ENCODE data around the gene SH3GLB1. TPM values are rescaled to one million over a fixed set of nuclear protein-coding genes. Genes with fewer than 3 reads are reported as not detected.

SH3GLB1 gene
- total and polyA plus RNA-seq, 3 donors from 2014 or later, result 58.9 to 242 (median 72.4) TPM

DNA sequence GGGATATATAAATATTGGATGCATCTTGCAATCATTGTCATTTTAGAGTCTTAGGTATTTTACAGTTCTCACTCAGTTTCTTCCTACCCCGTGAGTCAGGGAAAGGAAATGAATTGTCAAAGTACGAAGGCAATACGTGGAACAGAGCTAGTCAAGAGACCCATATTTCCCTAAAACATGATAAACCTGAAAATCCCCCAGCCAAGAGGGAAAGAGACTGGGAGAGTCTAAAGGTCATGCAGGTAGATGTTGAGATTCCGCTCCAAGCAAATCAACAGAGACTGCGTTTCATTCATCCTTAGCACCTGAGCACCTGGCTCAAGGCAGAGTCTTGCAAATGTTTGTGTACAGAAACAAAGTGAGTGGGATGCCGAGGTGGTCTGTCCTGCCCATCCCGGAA lies 58.0 kb downstream of the SH3GLB1 start:
- no peaks in the 10 kb centered on the region for H3K9me3 ChIP-seq
- H3K36me3 ChIP-seq (ENCODE audit: low read depth, missing control alignments), result no peaks in the 10 kb centered on the region
- H3K27ac ChIP-seq, result no peak overlapping the region
- peaks cover 5% of the 10 kb centered on the region for H3K4me1 ChIP-seq
- no peak for DNase-seq
- 74 to 76% methylated on average over 7 of the region's 7 CpGs for WGBS, 2 donors
- TF ChIP-seq, protein P1, sequence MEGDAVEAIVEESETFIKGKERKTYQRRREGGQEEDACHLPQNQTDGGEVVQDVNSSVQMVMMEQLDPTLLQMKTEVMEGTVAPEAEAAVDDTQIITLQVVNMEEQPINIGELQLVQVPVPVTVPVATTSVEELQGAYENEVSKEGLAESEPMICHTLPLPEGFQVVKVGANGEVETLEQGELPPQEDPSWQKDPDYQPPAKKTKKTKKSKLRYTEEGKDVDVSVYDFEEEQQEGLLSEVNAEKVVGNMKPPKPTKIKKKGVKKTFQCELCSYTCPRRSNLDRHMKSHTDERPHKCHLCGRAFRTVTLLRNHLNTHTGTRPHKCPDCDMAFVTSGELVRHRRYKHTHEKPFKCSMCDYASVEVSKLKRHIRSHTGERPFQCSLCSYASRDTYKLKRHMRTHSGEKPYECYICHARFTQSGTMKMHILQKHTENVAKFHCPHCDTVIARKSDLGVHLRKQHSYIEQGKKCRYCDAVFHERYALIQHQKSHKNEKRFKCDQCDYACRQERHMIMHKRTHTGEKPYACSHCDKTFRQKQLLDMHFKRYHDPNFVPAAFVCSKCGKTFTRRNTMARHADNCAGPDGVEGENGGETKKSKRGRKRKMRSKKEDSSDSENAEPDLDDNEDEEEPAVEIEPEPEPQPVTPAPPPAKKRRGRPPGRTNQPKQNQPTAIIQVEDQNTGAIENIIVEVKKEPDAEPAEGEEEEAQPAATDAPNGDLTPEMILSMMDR (IDR thresholded peaks at IDR 0.05), result no peak
- TF ChIP-seq POLR2A (IDR thresholded peaks at IDR 0.05), result no peak
- H3K27me3 ChIP-seq, result no peaks in the 10 kb centered on the region
- H3K4me3 ChIP-seq, result no peak overlapping the region
- intact Hi-C loops (cut with DNase I; ENCODE audit: low total_unique reads), result no loop called here

DNA sequence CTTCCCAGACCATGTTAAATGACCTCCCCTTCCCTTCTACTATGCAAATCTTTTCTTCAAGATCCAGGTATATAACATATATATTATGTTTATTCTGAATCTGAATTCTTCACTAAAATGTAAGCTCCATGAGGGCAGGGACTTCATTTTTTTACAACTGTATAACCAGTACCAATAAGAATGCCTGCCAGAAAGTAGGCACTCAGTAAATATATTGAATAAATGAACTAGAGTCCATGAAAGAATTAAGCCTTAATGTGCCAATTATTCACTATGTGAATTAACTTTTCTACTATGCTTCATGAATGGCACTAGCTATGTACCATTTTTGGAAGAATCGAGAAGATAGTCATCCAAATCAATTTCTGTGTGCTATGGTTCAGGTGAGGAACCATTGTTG lies 60.1 kb downstream of the SH3GLB1 start:
- no peak overlapping the region for H3K4me3 ChIP-seq
- no peak for DNase-seq
- H3K9me3 ChIP-seq, result no peaks in the 10 kb centered on the region
- 90 to 94% methylated on average over 1 of the region's 1 CpG for WGBS, 2 donors
- TF ChIP-seq POLR2A (IDR thresholded peaks at IDR 0.05), result no peak
- TF ChIP-seq, protein P1 (IDR thresholded peaks at IDR 0.05), result no peak
- H3K27me3 ChIP-seq, result no peaks in the 10 kb centered on the region
- no peaks in the 10 kb centered on the region for H3K36me3 ChIP-seq (ENCODE audit: low read depth, missing control alignments)
- H3K4me1 ChIP-seq, result peaks cover 5% of the 10 kb centered on the region
- H3K27ac ChIP-seq, result no peak overlapping the region
- intact Hi-C loops (cut with DNase I; ENCODE audit: low total_unique reads), result no loop called here

DNA sequence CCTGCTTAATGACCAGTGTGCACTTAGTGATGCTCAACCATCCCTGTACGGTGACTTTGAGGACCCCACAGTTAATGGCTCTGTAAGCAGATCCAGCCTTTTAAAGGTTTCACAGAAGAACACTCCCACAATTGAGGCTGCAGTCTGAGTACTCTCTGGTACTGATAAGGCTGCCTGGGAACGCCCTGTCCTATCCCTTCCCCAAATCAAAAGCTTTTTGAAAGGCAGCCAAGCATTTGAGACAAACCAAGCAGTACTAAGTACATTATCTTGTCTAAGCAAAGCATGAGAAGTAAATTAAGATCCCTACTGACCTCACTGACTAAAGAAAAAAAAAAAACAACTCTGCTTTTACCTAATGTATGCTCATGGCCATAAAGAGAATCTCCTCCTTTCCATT lies 60.7 kb downstream of the SH3GLB1 start:
- Histone ChIP-seq H3K27me3 (no peaks in the 10 kb centered on the region), H3K27ac (no peak overlapping the region), H3K4me3 (no peak overlapping the region), H3K36me3 (ENCODE audit: low read depth, missing control alignments) (no peaks in the 10 kb centered on the region), H3K4me1 (peaks cover 5% of the 10 kb centered on the region), H3K9me3 (no peaks in the 10 kb centered on the region)
- 31 to 48% methylated on average over 2 of the region's 2 CpGs for WGBS, 2 donors
- peak; percentile 49 for DNase-seq
- intact Hi-C loops (cut with DNase I; ENCODE audit: low total_unique reads), result no loop called here
- TF ChIP-seq, protein P1 (IDR thresholded peaks at IDR 0.05), result no peak
- no peak for TF ChIP-seq POLR2A (IDR thresholded peaks at IDR 0.05)

DNA sequence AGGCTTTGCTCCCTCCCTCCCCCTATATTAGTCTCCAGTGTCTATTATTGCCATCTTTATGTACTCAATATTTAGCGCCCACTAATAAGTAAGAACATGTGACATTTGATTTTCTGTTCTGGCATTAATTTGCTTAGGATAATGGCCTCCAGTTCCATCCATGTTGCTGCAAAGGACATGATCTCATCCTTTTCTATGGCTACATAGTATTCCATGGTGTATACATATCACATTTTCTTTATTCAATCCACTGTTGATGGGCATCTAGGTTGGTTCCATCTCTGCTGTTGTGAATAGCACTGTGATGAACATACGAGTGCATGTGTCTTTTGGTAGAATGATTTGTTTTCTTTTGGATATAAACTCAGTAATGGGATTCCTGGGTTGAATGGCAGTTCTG lies 61.3 kb downstream of the SH3GLB1 start:
- H3K36me3 ChIP-seq (ENCODE audit: low read depth, missing control alignments), result no peaks in the 10 kb centered on the region
- H3K4me1 ChIP-seq, result peaks cover 5% of the 10 kb centered on the region
- 85 to 97% methylated on average over 2 of the region's 2 CpGs for WGBS, 2 donors
- TF ChIP-seq POLR2A (IDR thresholded peaks at IDR 0.05), result no peak
- TF ChIP-seq, protein P1 (IDR thresholded peaks at IDR 0.05), result no peak
- DNase-seq, result no peak
- no peaks in the 10 kb centered on the region for H3K9me3 ChIP-seq
- intact Hi-C loops (cut with DNase I; ENCODE audit: low total_unique reads), result no loop called here
- H3K27me3 ChIP-seq, result no peaks in the 10 kb centered on the region
- no peak overlapping the region for H3K4me3 ChIP-seq
- H3K27ac ChIP-seq, result no peak overlapping the region

DNA sequence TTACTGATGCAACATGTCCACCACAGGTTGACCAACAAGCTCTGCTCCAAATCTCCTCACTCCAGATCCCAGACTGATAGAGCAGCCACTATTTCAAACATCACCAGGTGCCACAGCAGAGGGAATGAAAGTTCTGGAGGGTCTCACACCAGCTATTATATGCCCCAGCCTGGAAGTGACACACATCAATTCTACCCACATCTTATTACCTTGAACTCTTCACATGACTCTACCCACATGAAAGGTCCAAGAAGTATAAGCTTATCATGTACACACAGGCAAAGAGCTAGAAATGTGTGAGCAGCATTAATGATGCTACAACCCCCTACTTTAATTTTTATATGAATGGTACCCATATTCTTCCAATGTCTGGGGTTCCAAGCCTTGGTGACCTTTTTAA lies 64.2 kb downstream of the SH3GLB1 start:
- H3K9me3 ChIP-seq, result no peaks in the 10 kb centered on the region
- H3K27ac ChIP-seq, result no peak overlapping the region
- H3K27me3 ChIP-seq, result no peaks in the 10 kb centered on the region
- peaks cover 5% of the 10 kb centered on the region for H3K4me1 ChIP-seq
- no peak for DNase-seq
- intact Hi-C loops (cut with DNase I; ENCODE audit: low total_unique reads), result no loop called here
- no peak overlapping the region for H3K4me3 ChIP-seq
- TF ChIP-seq, protein P1 (IDR thresholded peaks at IDR 0.05), result no peak
- no peak for TF ChIP-seq POLR2A (IDR thresholded peaks at IDR 0.05)
- H3K36me3 ChIP-seq (ENCODE audit: low read depth, missing control alignments), result no peaks in the 10 kb centered on the region
